ENCODE measurements around the gene ALPK3. TPM values are rescaled to one million over a fixed set of nuclear protein-coding genes. Genes with fewer than 3 reads are reported as not detected.

ALPK3 gene
- total RNA-seq, 1 donor from 2014 or later, result 54.5 TPM

- no peak for DNase-seq (ENCODE audit: low read depth)
- no peak for TF ChIP-seq CTCF (IDR thresholded peaks at IDR 0.05; ENCODE audit: insufficient read depth, low read length, poor library complexity, severe bottlenecking)
- H3K27me3 ChIP-seq (ENCODE audit: control insufficient read depth, insufficient read depth, low read length), result no peaks in the 10 kb centered on the region
- no peak overlapping the region for H3K4me3 ChIP-seq (ENCODE audit: low read depth, low read length)
- no peaks in the 10 kb centered on the region for H3K36me3 ChIP-seq (ENCODE audit: control insufficient read depth, insufficient read depth, low read length)
These were observed 18.6 kb downstream of the ALPK3 start for GRCh38 chr15:84835661-84836337.

- H3K4me3 ChIP-seq (ENCODE audit: low read depth, low read length), result no peak overlapping the region
- H3K27me3 ChIP-seq (ENCODE audit: control insufficient read depth, insufficient read depth, low read length), result no peaks in the 10 kb centered on the region
- no peak for DNase-seq (ENCODE audit: low read depth)
- no peaks in the 10 kb centered on the region for H3K36me3 ChIP-seq (ENCODE audit: control insufficient read depth, insufficient read depth, low read length)
- TF ChIP-seq CTCF (IDR thresholded peaks at IDR 0.05; ENCODE audit: insufficient read depth, low read length, poor library complexity, severe bottlenecking), result no peak
These were observed 19.7 kb downstream of the ALPK3 start for GRCh38 chr15:84836844-84837243.

GRCh38 chr15:84839714-84840113 is 22.6 kb downstream of the ALPK3 start:
- Histone ChIP-seq H3K36me3 (ENCODE audit: control insufficient read depth, insufficient read depth, low read length) (no peaks in the 10 kb centered on the region), H3K4me3 (ENCODE audit: low read depth, low read length) (no peak overlapping the region), H3K27me3 (ENCODE audit: control insufficient read depth, insufficient read depth, low read length) (no peaks in the 10 kb centered on the region)
- no peak for TF ChIP-seq CTCF (IDR thresholded peaks at IDR 0.05; ENCODE audit: insufficient read depth, low read length, poor library complexity, severe bottlenecking)
- DNase-seq (ENCODE audit: low read depth), result no peak

- no peak for DNase-seq (ENCODE audit: low read depth)
- H3K27me3 ChIP-seq (ENCODE audit: control insufficient read depth, insufficient read depth, low read length), result no peaks in the 10 kb centered on the region
- no peaks in the 10 kb centered on the region for H3K36me3 ChIP-seq (ENCODE audit: control insufficient read depth, insufficient read depth, low read length)
- H3K4me3 ChIP-seq (ENCODE audit: low read depth, low read length), result no peak overlapping the region
- no peak for TF ChIP-seq CTCF (IDR thresholded peaks at IDR 0.05; ENCODE audit: insufficient read depth, low read length, poor library complexity, severe bottlenecking)
These were observed 23.1 kb downstream of the ALPK3 start for GRCh38 chr15:84840255-84840654.

GRCh38 chr15:84840741-84841429 is 23.7 kb downstream of the ALPK3 start:
- no peaks in the 10 kb centered on the region for H3K36me3 ChIP-seq (ENCODE audit: control insufficient read depth, insufficient read depth, low read length)
- no peak for TF ChIP-seq CTCF (IDR thresholded peaks at IDR 0.05; ENCODE audit: insufficient read depth, low read length, poor library complexity, severe bottlenecking)
- no peak for DNase-seq (ENCODE audit: low read depth)
- no peaks in the 10 kb centered on the region for H3K27me3 ChIP-seq (ENCODE audit: control insufficient read depth, insufficient read depth, low read length)
- no peak overlapping the region for H3K4me3 ChIP-seq (ENCODE audit: low read depth, low read length)

Measured in kidney epithelial cell (primary cell).